NCI-H82 (cell line): ENCODE data around the gene SMOC2.

Experiments
- DNase-seq: peaks from one replicate; lab custom pipeline; 2025; lab: John Stamatoyannopoulos, UW

SMOC2 gene

DNA sequence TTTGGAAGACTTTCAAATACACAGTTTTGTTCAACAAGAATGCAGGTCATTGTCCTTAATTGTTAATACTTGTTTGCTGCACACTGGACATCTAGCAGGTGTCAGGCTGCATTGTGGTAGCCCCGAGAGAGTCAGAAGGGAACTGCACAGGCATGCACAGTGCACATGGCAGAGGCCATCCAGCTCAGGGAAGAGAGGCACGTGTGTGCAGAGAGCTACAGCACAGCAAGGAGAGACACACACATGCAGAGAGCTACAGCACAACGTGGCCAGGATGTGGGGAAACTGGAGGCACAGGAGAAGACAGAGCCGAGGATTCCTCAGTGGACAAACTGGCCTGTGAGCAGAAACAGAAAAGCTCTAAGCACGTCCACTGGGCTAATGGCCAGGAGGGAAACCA is 272.0 kb downstream of the SMOC2 start:
- DNase-seq, result no peak

DNA sequence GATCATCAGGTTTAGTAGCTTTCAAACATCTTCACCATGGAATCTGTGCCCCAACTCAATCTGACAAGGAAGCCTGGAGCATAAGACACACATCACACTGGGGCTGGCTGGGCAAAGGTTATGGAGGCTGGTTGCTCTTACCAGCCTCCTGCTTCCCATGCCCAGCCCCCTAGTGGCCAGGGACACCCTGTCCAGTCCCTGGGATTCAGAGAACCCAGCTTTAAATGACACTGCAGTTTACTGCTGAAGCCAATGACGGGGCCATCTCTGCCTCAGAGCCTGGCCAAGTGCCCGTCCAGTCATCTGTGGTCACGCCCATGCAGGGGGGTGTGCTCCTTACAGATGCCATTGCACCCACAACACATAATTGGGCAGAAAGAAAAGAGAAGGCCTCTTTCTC is 272.9 kb downstream of the SMOC2 start:
- peak; percentile 13 for DNase-seq

DNA sequence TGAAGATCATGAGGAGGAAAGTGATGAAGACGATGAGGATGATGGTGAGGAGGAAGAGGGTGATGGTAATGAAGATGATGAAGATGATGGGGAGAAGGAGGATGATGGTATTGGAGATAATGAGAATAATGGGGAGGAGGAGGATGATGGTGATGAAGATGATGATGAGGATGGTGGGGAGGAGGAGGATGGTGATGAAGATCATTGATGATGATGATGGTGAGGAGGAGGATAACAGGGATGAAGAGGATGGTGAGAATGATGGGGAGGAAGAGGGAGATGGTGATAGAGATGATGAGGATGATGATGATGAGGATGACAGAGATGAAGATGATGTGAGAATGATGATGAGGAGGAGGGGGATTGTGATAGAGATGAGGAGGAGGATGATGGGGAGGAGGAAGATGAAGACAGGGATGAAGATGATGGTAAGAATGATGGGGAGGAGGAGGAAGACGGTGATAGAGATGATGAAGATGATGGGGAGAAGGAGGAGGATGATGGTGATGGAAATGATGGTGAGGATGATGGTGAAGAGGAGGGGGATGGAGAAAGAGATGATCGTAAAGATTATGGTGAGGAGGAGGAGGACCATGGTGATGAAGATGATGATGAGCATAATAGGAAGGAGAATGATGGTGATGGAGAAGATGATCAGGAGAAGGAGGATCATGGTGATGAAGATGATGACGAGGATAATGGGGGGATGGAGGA is 273.7 kb downstream of the SMOC2 start:
- no peak for DNase-seq

DNA sequence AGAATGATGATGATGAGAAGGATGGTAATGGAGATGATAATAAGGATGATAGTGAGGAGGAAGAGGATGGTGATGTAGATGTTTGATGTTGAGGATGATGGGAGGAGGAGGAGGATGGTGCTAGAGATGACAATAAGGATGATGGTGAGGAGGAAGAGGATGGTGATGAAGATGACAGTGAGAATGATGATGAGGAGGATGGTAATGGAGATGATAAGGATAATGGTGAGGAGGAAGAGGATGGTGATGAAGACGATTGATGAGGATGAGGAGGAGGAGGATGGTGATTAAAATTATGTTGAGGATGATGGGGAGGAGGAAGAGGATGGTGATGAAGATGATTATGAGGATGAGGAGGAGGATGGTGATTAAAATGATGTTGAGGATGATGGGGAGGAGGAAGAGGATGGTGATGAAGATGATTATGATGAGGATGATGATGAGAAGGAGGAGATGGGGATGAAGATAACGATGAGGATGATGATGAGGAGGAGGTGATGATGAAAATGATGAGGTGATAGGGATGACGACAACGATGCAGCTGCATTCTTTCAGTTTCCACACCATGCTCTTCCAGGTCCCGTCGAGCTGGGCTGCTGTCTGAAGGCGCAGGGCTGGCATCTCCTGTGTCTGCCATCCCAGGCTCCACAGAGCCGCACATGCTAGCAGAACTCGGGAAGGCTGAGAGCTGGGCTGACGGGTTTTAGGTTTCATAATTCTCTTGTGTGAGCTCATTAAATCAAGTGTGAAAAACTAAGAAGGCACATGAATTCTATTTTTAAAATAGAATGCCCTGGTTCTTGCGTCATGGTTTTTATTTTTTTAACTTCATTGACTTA is 274.9 kb downstream of the SMOC2 start:
- no peak for DNase-seq

DNA sequence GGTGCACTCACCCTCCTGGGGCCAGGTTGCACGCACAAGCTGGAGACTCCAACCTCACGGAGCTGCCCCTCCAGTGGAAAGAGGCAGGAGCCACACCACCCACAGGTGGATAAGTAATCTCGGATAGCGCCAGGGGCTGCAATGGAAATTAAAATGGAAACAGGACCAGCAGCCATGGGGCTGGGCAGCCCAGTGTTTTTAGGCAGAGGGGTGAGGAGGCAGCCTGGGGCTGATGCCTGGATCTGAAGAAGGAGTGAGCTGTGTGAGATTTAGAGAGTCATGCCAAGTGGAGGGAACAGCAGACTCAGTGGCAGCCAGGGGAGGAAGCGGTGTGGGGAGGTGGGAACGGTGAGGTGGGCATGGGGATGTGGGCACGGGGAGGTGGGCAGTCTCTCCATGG is 275.6 kb downstream of the SMOC2 start:
- no peak for DNase-seq

DNA sequence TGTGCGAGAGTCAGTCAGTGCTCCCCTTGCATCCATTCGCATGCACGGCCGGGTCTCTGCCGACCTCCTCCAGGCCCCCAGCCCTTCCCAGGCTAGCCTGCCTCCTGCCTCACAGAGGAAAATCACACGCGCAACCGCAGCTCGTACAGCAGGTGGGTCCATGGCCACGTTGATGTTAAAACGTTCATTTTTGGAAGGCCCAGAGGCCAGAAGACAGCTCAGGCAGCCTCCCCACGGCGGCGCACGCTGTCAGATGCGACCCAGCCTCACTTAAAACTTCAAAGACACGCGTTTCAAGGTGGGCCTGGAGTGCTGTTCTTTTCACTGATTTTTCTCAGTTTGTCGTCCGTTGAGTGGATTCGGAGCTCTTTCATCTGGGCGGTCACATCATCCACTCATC is 276.5 kb downstream of the SMOC2 start:
- DNase-seq, result no peak
